ENCODE measurements around the gene NFATC3.

Gene NFATC3

DNA sequence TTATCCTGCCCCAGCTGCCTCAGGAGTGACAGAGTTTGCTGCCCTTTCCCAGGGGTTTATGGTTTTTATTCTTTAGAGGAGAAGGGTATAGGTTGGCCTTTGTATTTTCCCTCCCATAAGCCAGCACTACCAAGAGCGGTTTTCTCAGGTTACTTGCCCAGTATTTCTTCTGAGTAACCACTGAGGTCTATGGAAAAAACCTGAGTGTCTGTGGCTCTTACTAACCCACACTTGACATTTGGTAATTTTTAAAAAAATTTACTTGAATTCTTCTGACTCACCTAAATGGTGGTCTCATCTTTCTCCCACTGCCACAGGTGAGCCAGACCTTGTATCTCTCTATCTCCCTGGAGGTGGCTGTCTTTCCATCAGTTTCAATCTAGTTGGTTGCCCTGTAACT is 185.2 kb downstream of the NFATC3 start:
- TF ChIP-seq JUND (IDR thresholded peaks at IDR 0.05; ENCODE audit: low read depth) = no peak
- in situ Hi-C loops (cut with HindIII; ENCODE audit: low pct_unique_long_range_greater_than_20kb, low sequenced_read_pairs) = no loop called here
- DNase-seq (ENCODE audit: low read depth in 1 of 2, low spot score in 1 of 2) = no peak

DNA sequence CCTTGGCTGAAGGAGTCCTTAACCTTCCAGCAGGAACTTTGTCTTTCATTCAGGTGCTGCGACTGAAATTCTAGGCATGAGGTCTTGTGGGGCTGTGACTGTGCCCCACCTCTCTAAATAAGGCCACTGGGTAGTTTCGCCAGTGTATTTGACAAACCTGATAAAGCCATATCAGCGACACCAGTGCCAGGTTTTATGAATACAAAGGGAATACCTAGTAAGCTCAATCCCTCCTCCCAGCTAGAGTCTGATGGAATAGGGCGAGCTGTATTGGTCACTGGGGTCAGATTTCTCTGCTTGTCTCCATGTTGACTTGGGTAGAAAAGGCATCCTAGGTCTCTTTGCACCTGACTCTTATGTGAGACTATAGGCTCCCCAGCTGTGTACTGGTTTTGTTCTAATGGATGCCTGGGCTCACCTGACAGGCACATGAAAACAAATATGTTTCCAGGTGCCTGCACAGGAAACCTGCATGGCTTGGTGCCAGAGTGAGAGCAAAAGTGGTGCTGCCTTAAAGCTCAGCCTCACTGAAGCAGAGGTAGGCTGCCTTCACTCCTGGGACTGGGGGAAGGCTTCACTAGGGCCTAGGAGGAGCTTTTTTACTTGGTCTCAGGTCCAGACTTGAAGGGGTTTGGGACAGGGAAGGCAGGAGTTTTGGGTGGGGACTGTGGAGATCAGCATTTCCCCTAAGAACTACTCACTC is 187.5 kb downstream of the NFATC3 start:
- in situ Hi-C loops (cut with HindIII; ENCODE audit: low pct_unique_long_range_greater_than_20kb, low sequenced_read_pairs) = no loop called here
- DNase-seq (ENCODE audit: low read depth in 1 of 2, low spot score in 1 of 2) = peak; percentile 21 to 49

DNA sequence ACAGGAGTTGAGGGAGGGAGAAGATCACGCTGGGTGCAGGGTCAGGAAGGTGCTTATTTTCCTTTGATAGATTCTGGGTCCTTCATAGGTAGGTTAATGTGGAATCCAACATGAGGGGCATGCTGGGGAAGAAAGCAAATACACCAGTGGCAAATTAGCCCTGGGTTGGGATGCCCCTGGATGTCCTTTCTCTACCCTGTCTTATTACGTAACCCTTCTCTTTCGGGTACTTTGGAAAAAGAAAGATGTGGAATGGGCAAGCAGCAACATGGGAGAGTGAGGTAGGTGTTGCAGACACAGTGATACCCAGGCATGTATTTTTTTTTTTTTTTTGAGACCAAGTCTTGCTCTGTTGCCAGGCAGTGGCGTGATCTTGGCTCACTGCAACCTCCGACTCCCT is 188.3 kb downstream of the NFATC3 start:
- no peak for DNase-seq (ENCODE audit: low read depth in 1 of 2, low spot score in 1 of 2)
- in situ Hi-C loops (cut with HindIII; ENCODE audit: low pct_unique_long_range_greater_than_20kb, low sequenced_read_pairs) = no loop called here
- no peak for TF ChIP-seq JUND (IDR thresholded peaks at IDR 0.05; ENCODE audit: low read depth)

More for the DNA sequence above, 187.5 kb downstream of the NFATC3 start:
- no peak for TF ChIP-seq JUND (IDR thresholded peaks at IDR 0.05; ENCODE audit: low read depth)

DNA sequence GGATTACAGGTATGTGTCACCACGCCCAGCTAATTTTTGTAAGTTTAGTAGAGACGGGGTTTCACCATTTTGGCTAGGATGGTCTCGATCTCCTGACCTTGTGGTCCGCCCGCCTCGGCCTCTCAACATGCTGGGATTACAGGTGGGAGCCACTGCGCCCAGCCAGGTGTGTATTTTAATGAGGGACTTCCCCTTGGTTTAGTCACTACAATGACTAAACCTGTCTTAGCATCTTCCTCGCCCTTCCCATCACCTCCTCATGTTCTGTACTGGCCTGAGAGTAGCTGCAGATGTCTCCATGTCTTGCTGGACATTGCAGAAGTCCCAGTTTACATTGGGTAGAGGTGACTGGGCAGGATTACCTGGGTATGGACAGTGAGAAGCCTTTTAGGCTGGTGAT is 188.7 kb downstream of the NFATC3 start:
- in situ Hi-C loops (cut with HindIII; ENCODE audit: low pct_unique_long_range_greater_than_20kb, low sequenced_read_pairs) = no loop called here
- no peak for TF ChIP-seq JUND (IDR thresholded peaks at IDR 0.05; ENCODE audit: low read depth)
- no peak for DNase-seq (ENCODE audit: low read depth in 1 of 2, low spot score in 1 of 2)

DNA sequence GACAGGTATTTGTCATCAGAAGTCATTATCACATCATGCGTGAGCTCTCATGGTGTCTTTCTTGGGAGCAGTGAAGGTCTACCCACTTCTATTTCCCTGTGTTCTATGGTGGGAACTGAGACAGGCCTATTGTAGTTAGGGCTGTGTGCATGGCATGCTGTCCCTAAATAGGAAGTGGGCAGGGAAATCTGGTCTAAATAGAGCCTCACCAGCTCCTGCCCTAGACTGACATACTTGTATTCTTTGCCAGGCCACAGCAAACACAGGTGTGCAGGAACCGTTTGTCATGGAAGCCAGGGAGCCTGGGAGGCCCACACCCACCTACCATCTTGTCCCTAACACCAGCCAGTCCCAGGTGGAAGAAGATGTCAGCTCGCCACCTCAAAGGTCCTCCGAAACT is 189.3 kb downstream of the NFATC3 start:
- no peak for DNase-seq (ENCODE audit: low read depth in 1 of 2, low spot score in 1 of 2)
- TF ChIP-seq JUND (IDR thresholded peaks at IDR 0.05; ENCODE audit: low read depth) = no peak
- in situ Hi-C loops (cut with HindIII; ENCODE audit: low pct_unique_long_range_greater_than_20kb, low sequenced_read_pairs) = no loop called here

DNA sequence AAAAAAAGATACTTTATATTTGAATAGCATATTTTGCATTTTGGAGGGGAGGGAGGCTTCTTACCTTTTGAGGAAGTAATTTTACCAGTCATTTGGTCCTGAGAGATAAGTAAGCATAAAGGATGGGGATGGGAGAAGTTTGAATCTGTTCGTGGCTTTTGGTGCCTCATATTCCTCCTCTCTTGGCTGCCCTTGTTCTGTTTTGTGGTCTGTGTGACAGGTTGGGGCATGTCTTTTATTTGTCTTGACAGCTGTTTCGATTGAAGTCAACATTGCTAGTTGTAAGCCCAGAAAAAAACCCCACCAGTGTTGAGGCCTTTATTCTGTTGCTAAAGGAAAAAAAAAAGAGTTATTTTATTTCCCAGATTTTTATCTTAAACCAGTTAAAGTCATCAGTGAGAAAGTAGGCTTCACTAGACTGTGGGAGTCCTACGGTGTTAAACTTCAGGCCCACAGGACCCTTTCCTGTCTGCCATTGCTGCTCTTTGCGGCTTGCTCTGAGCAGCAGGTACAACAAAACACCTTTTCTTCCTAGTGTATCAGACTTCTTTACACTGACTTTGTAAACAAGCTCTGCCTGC is 190.5 kb downstream of the NFATC3 start:
- no peak for TF ChIP-seq JUND (IDR thresholded peaks at IDR 0.05; ENCODE audit: low read depth)
- in situ Hi-C loops (cut with HindIII; ENCODE audit: low pct_unique_long_range_greater_than_20kb, low sequenced_read_pairs) = no loop called here
- DNase-seq (ENCODE audit: low read depth in 1 of 2, low spot score in 1 of 2) = peak in 1 of 2 experiments; percentile 60

DNA sequence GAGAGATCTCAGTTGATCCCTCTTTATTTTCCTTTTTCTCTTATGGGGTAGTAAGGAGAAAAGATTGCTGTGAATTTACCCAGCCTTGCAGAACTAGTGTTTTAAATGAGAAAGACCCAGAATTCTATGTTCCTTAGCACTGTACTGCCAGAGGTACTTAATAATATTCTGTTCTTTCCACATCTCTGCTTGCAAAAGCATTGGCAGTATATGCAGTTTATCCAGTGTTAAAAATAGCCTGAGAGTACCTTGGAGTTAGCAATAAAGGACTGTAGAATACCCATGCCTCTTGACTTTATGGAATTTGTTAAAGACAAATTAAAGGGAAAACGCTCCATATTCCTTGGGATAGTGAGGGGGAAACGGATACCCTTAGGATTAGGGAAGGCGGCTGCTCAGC is 191.1 kb downstream of the NFATC3 start:
- TF ChIP-seq JUND (IDR thresholded peaks at IDR 0.05; ENCODE audit: low read depth) = no peak
- in situ Hi-C loops (cut with HindIII; ENCODE audit: low pct_unique_long_range_greater_than_20kb, low sequenced_read_pairs) = no loop called here
- DNase-seq (ENCODE audit: low read depth in 1 of 2, low spot score in 1 of 2) = no peak
